Astrocyte (in vitro differentiated cells and primary cell): ENCODE measurements around the gene MRTFA. TPM values are rescaled to one million over a fixed set of nuclear protein-coding genes. Genes with fewer than 3 reads are reported as not detected.

Experiments used
- DNase-seq: peaks from one replicate; pipeline ENCODE4 v3.0.0-alpha.2; 2010; ENCODE audit warnings: low read depth
- FAIRE-seq: peaks from 2 replicates; lab custom pipeline; 2011; peaks lifted over from hg19 to GRCh38; lab: Jason Lieb, UNC
- H2AFZ ChIP-seq: 2 replicates; pipeline ENCODE4 v1.6.0; 2012; ENCODE audit warnings: low read depth, low read length, inconsistent platforms
- H3K27ac ChIP-seq: 2 replicates; pipeline ENCODE4 v1.5.1; 2011; ENCODE audit warnings: low read depth, low read length, inconsistent platforms
- H3K27me3 ChIP-seq: 2 replicates; pipeline ENCODE4 v1.6.0; 2011; ENCODE audit warnings: low read length, inconsistent platforms; ENCODE audit not compliant: insufficient read depth
- H3K36me3 ChIP-seq: 2 replicates; pipeline ENCODE4 v1.5.1; 2011; ENCODE audit warnings: low read length, inconsistent platforms; ENCODE audit not compliant: insufficient read depth
- H3K4me1 ChIP-seq: 2 replicates; pipeline ENCODE4 v1.5.1; 2011; ENCODE audit warnings: low read length, inconsistent platforms; ENCODE audit not compliant: insufficient read depth
- H3K4me2 ChIP-seq: 2 replicates; pipeline ENCODE4 v1.6.0; 2012; ENCODE audit warnings: low read length, inconsistent platforms
- H3K4me3 ChIP-seq: 2 replicates; pipeline ENCODE4 v1.5.1; 2011; ENCODE audit warnings: low read depth, mild to moderate bottlenecking, low read length, inconsistent platforms; ENCODE audit not compliant: insufficient read depth
- H3K79me2 ChIP-seq: 2 replicates; pipeline ENCODE4 v1.6.0; 2012; ENCODE audit warnings: mild to moderate bottlenecking, low read length, inconsistent platforms; ENCODE audit not compliant: insufficient read depth
- H3K9ac ChIP-seq: 2 replicates; pipeline ENCODE4 v1.6.0; 2012; ENCODE audit warnings: mild to moderate bottlenecking, low read length, inconsistent platforms
- H3K9me3 ChIP-seq: 2 replicates; pipeline ENCODE4 v1.5.1; 2012; ENCODE audit warnings: low read depth, mild to moderate bottlenecking, low read length, inconsistent platforms; ENCODE audit not compliant: insufficient read depth
- H4K20me1 ChIP-seq: 2 replicates; pipeline ENCODE4 v1.6.0; 2012; ENCODE audit warnings: low read length, inconsistent platforms; ENCODE audit not compliant: insufficient read depth
- H3K27ac Mint-ChIP-seq: one replicate; pipeline ENCODE4 v1.8.0; 2021; ENCODE audit warnings: mild to moderate bottlenecking, mixed read lengths; ENCODE audit not compliant: unreplicated experiment
- H3K27me3 Mint-ChIP-seq: one replicate; pipeline ENCODE4 v1.8.0; 2021; ENCODE audit warnings: low read depth, mixed read lengths; ENCODE audit not compliant: unreplicated experiment
- H3K36me3 Mint-ChIP-seq: one replicate; pipeline ENCODE4 v1.8.0; 2021; ENCODE audit warnings: low read depth, mixed read lengths; ENCODE audit not compliant: unreplicated experiment
- H3K4me1 Mint-ChIP-seq: one replicate; pipeline ENCODE4 v1.8.0; 2021; ENCODE audit warnings: low read depth, mixed read lengths; ENCODE audit not compliant: unreplicated experiment
- H3K4me3 Mint-ChIP-seq: one replicate; pipeline ENCODE4 v1.8.0; 2021; ENCODE audit warnings: mild to moderate bottlenecking, moderate library complexity, mixed read lengths; ENCODE audit not compliant: unreplicated experiment
- H3K9me3 Mint-ChIP-seq: one replicate; pipeline ENCODE4 v1.8.0; 2021; ENCODE audit warnings: mild to moderate bottlenecking, mixed read lengths; ENCODE audit not compliant: unreplicated experiment
- CTCF ChIP-seq: IDR thresholded peaks from 2 replicates; pipeline ENCODE4 v1.5.1; 2011; ENCODE audit warnings: low read depth, mild to moderate bottlenecking, inconsistent platforms, low read length, moderate library complexity; ENCODE audit not compliant: insufficient read depth
- EZH2 ChIP-seq: IDR thresholded peaks from 2 replicates; pipeline ENCODE4 v1.6.1; 2012; ENCODE audit warnings: mild to moderate bottlenecking, low read length, inconsistent platforms; ENCODE audit not compliant: insufficient read depth
- total RNA-seq: library from RNA; stranded (reverse); gene quantifications from 2 replicates; pipeline ENCODE4 v1.2.1, GENCODE V29; 2021

MRTFA gene
- total RNA-seq, 1 donor from 2014 or later, result 74.3 TPM

- peaks cover 28% of the 10 kb centered on the region for H3K4me1 Mint-ChIP-seq
- no peak for FAIRE-seq
Observed at GRCh38 chr22:40451210-40451609, 185.3 kb downstream of the MRTFA start.

GRCh38 chr22:40450616-40451015 is 185.9 kb downstream of the MRTFA start:
- no peak for DNase-seq
- Mint-ChIP-seq H3K4me1 (peaks cover 28% of the 10 kb centered on the region), H3K27me3 (no peaks in the 10 kb centered on the region), H3K36me3 (peaks cover 18% of the 10 kb centered on the region), H3K4me3 (no peak overlapping the region), H3K9me3 (no peaks in the 10 kb centered on the region), H3K27ac (no peak overlapping the region)
- H2AFZ ChIP-seq, result no peak overlapping the region
- no peak overlapping the region for H3K4me2 ChIP-seq
- H3K36me3 ChIP-seq, result no peaks in the 10 kb centered on the region
- peaks cover 19% of the 10 kb centered on the region for H3K4me1 ChIP-seq
- peaks cover 95% of the 10 kb centered on the region for H3K79me2 ChIP-seq
- peaks cover 90% of the 10 kb centered on the region for H4K20me1 ChIP-seq
- H3K4me3 ChIP-seq, result no peak overlapping the region
- H3K27me3 ChIP-seq, result no peaks in the 10 kb centered on the region
- FAIRE-seq, result no peak
- TF ChIP-seq CTCF, result no peak
- TF ChIP-seq EZH2, result no peak
- no peak overlapping the region for H3K9ac ChIP-seq
- H3K9me3 ChIP-seq, result no peaks in the 10 kb centered on the region
- no peak overlapping the region for H3K27ac ChIP-seq

More at GRCh38 chr22:40451210-40451609, 185.3 kb downstream of the MRTFA start:
- peaks cover 16% of the 10 kb centered on the region for H3K36me3 Mint-ChIP-seq
- Histone ChIP-seq H3K36me3 (no peaks in the 10 kb centered on the region), H3K27ac (no peak overlapping the region), H3K4me2 (no peak overlapping the region), H3K9ac (no peak overlapping the region), H3K27me3 (no peaks in the 10 kb centered on the region), H4K20me1 (peaks cover 88% of the 10 kb centered on the region), H3K4me3 (no peak overlapping the region), H3K4me1 (peaks cover 19% of the 10 kb centered on the region), H3K79me2 (peaks cover 95% of the 10 kb centered on the region), H2AFZ (no peak overlapping the region), H3K9me3 (no peaks in the 10 kb centered on the region)
- TF ChIP-seq CTCF, result no peak
- TF ChIP-seq EZH2, result no peak
- no peak overlapping the region for H3K27ac Mint-ChIP-seq
- H3K27me3 Mint-ChIP-seq, result no peaks in the 10 kb centered on the region
- no peak for DNase-seq
- H3K4me3 Mint-ChIP-seq, result peak overlapping the region; percentile 5
- no peaks in the 10 kb centered on the region for H3K9me3 Mint-ChIP-seq

GRCh38 chr22:40449676-40450035 is 186.9 kb downstream of the MRTFA start:
- H3K9me3 Mint-ChIP-seq, result no peaks in the 10 kb centered on the region
- no peak overlapping the region for H2AFZ ChIP-seq
- H3K36me3 ChIP-seq, result no peaks in the 10 kb centered on the region
- no peak overlapping the region for H3K9ac ChIP-seq
- no peaks in the 10 kb centered on the region for H3K27me3 Mint-ChIP-seq
- H3K4me3 ChIP-seq, result no peak overlapping the region
- no peak overlapping the region for H3K27ac Mint-ChIP-seq
- H3K79me2 ChIP-seq, result peaks cover 97% of the 10 kb centered on the region
- peak; percentile 91 for FAIRE-seq
- H3K4me1 ChIP-seq, result peaks cover 19% of the 10 kb centered on the region
- H3K4me3 Mint-ChIP-seq, result no peak overlapping the region
- DNase-seq, result peak; percentile 72
- peak overlapping the region; percentile 44 for H3K4me2 ChIP-seq
- peaks cover 93% of the 10 kb centered on the region for H4K20me1 ChIP-seq
- no peaks in the 10 kb centered on the region for H3K27me3 ChIP-seq
- no peaks in the 10 kb centered on the region for H3K9me3 ChIP-seq
- H3K4me1 Mint-ChIP-seq, result peaks cover 28% of the 10 kb centered on the region
- H3K36me3 Mint-ChIP-seq, result peaks cover 16% of the 10 kb centered on the region
- no peak for TF ChIP-seq CTCF
- H3K27ac ChIP-seq, result no peak overlapping the region
